Measurements from ENCODE around the gene MYBPC2.

Gene MYBPC2

DNA sequence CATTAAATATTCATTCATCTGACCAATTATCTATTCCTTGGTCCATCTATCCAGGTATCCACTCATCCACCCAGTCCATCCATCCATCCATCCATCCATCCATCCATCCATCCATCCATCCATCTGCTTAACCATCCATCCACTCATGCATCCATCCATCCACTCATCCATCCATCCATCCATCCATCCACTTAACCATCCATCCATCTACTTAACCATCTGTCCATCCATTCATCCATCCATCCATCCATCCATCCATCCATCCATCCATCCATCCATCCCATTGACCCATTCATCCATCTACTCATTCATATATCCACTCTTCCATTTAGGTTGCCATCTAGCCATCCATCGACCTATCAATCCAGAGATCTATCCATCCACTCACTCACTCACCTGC is 11.4 kb downstream of the MYBPC2 start:
- no peaks in the 10 kb centered on the region for H3K4me1 ChIP-seq (ENCODE audit: control insufficient read depth, insufficient read depth, low read length)
- H3K27me3 ChIP-seq (ENCODE audit: control insufficient read depth, insufficient read depth, low read length, poor library complexity, severe bottlenecking) = no peaks in the 10 kb centered on the region
- no peaks in the 10 kb centered on the region for H3K36me3 ChIP-seq (ENCODE audit: control insufficient read depth, insufficient read depth, low read length)
- H3K27ac ChIP-seq (ENCODE audit: insufficient read depth, low read depth, low read length, poor library complexity, severe bottlenecking) = no peak overlapping the region
- no peak overlapping the region for H3K4me3 ChIP-seq (ENCODE audit: insufficient read depth, low read depth, low read length)
- H3K9me3 ChIP-seq (ENCODE audit: control insufficient read depth, low read length) = no peaks in the 10 kb centered on the region
- WGBS, 2 experiments = 65 to 70% methylated on average over 1 of the region's 1 CpG

DNA sequence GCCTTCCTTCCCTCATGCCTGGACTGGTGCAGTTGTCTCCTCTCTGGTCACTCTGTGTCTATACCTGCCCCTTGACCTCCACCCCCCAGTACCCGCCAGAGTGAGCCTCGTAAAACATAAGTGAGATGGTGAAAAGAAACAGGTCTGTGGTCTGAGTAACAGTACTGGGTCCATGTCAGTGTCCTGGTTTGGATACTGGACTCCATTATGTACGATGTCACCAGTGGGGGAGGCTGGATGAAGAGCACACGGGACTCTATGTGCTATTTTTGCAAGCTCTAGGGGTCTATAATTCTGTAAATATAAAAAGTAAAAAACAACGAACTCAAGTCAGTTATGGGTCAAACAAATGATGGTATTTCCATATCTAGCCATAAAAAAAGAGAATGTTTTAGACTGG is 14.4 kb downstream of the MYBPC2 start:
- Histone ChIP-seq H3K36me3 (ENCODE audit: control insufficient read depth, insufficient read depth, low read length) (no peaks in the 10 kb centered on the region), H3K27ac (ENCODE audit: insufficient read depth, low read depth, low read length, poor library complexity, severe bottlenecking) (no peak overlapping the region), H3K9me3 (ENCODE audit: control insufficient read depth, low read length) (no peaks in the 10 kb centered on the region), H3K4me3 (ENCODE audit: insufficient read depth, low read depth, low read length) (no peak overlapping the region), H3K4me1 (ENCODE audit: control insufficient read depth, insufficient read depth, low read length) (no peaks in the 10 kb centered on the region), H3K27me3 (ENCODE audit: control insufficient read depth, insufficient read depth, low read length, poor library complexity, severe bottlenecking) (no peaks in the 10 kb centered on the region)
- WGBS, 2 experiments = 91 to 94% methylated on average over 5 of the region's 5 CpGs

DNA sequence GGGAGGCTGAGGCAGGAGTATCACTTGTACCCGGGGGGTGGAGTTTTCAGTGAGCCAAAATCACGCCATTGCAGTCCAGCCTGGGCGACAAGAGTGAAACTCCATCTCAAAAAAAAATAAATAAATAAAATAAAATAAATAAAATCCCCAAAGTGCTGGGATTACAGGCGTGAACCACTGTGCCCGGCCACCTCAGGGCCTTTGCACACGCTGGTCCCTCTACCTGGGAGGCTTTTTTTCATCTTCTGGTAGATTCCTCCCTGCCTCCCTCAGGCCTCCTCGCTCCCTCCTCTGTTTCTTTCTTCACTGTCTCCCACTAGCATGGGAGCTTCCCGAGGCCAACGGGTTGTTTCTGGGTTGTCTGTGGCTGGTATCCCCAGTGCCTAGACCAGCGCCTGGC is 15.1 kb downstream of the MYBPC2 start:
- no peak overlapping the region for H3K27ac ChIP-seq (ENCODE audit: insufficient read depth, low read depth, low read length, poor library complexity, severe bottlenecking)
- no peaks in the 10 kb centered on the region for H3K27me3 ChIP-seq (ENCODE audit: control insufficient read depth, insufficient read depth, low read length, poor library complexity, severe bottlenecking)
- no peaks in the 10 kb centered on the region for H3K9me3 ChIP-seq (ENCODE audit: control insufficient read depth, low read length)
- H3K36me3 ChIP-seq (ENCODE audit: control insufficient read depth, insufficient read depth, low read length) = no peaks in the 10 kb centered on the region
- no peak overlapping the region for H3K4me3 ChIP-seq (ENCODE audit: insufficient read depth, low read depth, low read length)
- WGBS, 2 experiments = 91 to 93% methylated on average over 10 of the region's 10 CpGs
- no peaks in the 10 kb centered on the region for H3K4me1 ChIP-seq (ENCODE audit: control insufficient read depth, insufficient read depth, low read length)

DNA sequence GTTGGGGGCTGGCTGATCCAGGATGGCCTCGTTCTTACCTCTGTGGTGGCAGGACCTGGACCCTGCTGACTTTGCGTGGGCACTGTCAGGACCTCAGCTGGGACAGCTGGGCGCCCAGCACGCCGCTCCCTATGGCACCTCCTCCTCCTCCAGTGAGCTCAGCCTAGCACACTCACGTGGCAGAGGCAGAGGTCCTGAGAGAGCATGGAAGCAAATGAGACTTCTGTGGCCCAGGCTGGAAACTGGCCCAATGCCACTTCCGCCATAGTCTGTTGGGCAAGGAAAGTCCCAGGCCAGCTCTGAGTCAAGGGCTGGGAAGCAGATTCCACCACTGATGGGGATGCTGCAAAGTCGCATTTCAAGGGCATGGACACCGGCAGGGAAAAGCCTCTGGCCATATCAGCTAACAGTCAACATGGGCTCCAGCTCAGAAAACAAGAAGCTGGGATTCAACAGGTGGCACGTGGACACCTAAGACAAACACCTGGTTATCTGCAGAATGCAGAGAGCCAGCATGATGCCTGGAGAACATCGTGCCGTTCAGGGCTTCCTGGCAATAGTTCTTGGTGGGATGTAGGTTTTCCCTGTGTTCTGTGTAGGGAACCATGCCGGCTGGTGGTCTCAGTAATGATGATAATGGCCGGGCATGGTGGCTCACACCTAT is 16.7 kb downstream of the MYBPC2 start:
- WGBS, 2 experiments = 87 to 89% methylated on average over 14 of the region's 14 CpGs
- H3K27ac ChIP-seq (ENCODE audit: insufficient read depth, low read depth, low read length, poor library complexity, severe bottlenecking) = no peak overlapping the region
- H3K4me1 ChIP-seq (ENCODE audit: control insufficient read depth, insufficient read depth, low read length) = no peaks in the 10 kb centered on the region
- no peaks in the 10 kb centered on the region for H3K36me3 ChIP-seq (ENCODE audit: control insufficient read depth, insufficient read depth, low read length)
- no peak overlapping the region for H3K4me3 ChIP-seq (ENCODE audit: insufficient read depth, low read depth, low read length)
- H3K27me3 ChIP-seq (ENCODE audit: control insufficient read depth, insufficient read depth, low read length, poor library complexity, severe bottlenecking) = no peaks in the 10 kb centered on the region
- H3K9me3 ChIP-seq (ENCODE audit: control insufficient read depth, low read length) = no peaks in the 10 kb centered on the region

DNA sequence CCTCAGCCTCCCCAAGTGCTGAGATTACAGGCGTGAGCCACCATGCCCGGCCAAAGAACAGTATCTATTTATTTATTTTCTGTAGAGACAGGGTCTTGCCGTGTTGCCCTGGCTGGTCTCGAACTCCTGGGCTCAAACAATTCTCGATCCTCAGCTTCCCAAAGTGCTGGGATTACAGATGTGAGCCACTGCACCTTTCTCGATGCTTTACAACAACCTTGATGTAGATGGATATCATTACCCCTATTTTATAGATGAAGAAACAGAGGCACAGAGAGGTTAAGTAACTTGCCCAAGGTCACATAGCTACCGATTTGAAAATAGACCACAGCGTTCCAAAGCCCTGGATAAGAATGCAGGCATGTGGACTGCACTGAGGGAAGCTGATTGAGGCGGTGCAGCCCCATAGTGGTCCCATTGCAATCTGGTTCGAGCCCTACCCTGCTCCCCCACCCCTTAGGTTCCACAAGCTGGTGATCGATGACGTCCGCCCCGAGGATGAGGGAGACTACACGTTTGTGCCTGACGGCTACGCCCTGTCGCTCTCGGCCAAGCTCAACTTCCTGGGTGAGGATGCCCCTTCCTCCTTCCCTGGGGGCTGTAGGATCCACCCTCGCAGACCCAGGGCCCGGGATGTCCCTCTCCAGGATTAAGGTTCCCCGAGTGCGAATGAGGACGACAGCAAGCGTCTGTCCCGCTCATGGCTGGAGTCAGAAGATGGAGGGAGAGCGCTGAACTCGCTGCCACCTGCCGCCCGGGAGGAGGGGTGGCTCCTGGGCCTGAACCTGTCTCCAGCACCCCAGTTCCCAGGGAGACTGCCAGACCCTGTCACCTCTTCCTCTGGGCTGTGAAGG is 17.9 kb downstream of the MYBPC2 start:
- WGBS, 2 experiments = 85 to 86% methylated on average over 30 of the region's 30 CpGs
- H3K9me3 ChIP-seq (ENCODE audit: control insufficient read depth, low read length) = no peaks in the 10 kb centered on the region
- no peak overlapping the region for H3K4me3 ChIP-seq (ENCODE audit: insufficient read depth, low read depth, low read length)
- H3K4me1 ChIP-seq (ENCODE audit: control insufficient read depth, insufficient read depth, low read length) = no peaks in the 10 kb centered on the region
- H3K27me3 ChIP-seq (ENCODE audit: control insufficient read depth, insufficient read depth, low read length, poor library complexity, severe bottlenecking) = no peaks in the 10 kb centered on the region
- no peaks in the 10 kb centered on the region for H3K36me3 ChIP-seq (ENCODE audit: control insufficient read depth, insufficient read depth, low read length)
- no peak overlapping the region for H3K27ac ChIP-seq (ENCODE audit: insufficient read depth, low read depth, low read length, poor library complexity, severe bottlenecking)

DNA sequence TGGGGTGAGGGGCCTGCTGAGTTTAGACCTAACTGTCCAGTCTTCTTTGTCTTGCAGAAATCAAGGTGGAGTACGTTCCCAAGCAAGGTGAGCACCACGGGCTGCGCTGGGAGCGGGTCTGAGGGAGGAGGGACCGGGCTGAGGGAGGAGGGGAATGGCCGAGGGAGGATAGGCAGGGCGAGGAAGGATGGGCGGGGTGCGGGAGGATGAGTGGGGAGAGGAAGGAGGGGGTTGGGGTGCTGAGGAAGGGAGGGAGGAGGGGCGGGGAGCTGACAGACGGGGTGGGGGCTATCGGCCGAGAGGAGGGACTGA is 18.5 kb downstream of the MYBPC2 start:
- 82 to 85% methylated on average over 13 of the region's 13 CpGs for whole genome bisulfite sequencing, 2 experiments
- no peak overlapping the region for H3K4me3 ChIP-seq (ENCODE audit: insufficient read depth, low read depth, low read length)
- no peaks in the 10 kb centered on the region for H3K4me1 ChIP-seq (ENCODE audit: control insufficient read depth, insufficient read depth, low read length)
- H3K27ac ChIP-seq (ENCODE audit: insufficient read depth, low read depth, low read length, poor library complexity, severe bottlenecking) = no peak overlapping the region
- H3K36me3 ChIP-seq (ENCODE audit: control insufficient read depth, insufficient read depth, low read length) = no peaks in the 10 kb centered on the region
- H3K27me3 ChIP-seq (ENCODE audit: control insufficient read depth, insufficient read depth, low read length, poor library complexity, severe bottlenecking) = no peaks in the 10 kb centered on the region
- H3K9me3 ChIP-seq (ENCODE audit: control insufficient read depth, low read length) = no peaks in the 10 kb centered on the region

DNA sequence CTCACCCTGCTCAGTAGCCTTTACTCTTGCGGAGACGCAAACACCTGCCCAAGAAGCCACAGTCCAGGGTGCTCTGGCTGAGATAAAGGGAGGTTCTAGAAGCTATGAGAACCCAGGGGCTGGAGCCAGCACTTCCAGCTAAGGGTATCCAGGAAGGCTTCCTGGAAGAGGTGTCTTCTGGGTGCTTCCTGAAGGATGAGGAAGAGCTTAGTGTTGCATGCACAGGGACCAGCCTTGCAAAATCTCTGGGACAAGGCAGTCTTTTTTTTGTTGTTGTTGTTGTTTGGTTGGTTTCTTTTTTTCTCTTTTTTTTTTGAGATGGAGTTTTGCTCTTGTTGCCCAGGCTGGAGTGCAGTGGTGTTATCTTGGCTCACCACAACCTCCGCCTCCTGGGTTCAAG is 20.6 kb downstream of the MYBPC2 start:
- no peak overlapping the region for H3K27ac ChIP-seq (ENCODE audit: insufficient read depth, low read depth, low read length, poor library complexity, severe bottlenecking)
- WGBS, 2 experiments = 87 to 96% methylated on average over 3 of the region's 3 CpGs
- no peaks in the 10 kb centered on the region for H3K9me3 ChIP-seq (ENCODE audit: control insufficient read depth, low read length)
- no peaks in the 10 kb centered on the region for H3K4me1 ChIP-seq (ENCODE audit: control insufficient read depth, insufficient read depth, low read length)
- H3K4me3 ChIP-seq (ENCODE audit: insufficient read depth, low read depth, low read length) = no peak overlapping the region
- no peaks in the 10 kb centered on the region for H3K27me3 ChIP-seq (ENCODE audit: control insufficient read depth, insufficient read depth, low read length, poor library complexity, severe bottlenecking)
- H3K36me3 ChIP-seq (ENCODE audit: control insufficient read depth, insufficient read depth, low read length) = no peaks in the 10 kb centered on the region

DNA sequence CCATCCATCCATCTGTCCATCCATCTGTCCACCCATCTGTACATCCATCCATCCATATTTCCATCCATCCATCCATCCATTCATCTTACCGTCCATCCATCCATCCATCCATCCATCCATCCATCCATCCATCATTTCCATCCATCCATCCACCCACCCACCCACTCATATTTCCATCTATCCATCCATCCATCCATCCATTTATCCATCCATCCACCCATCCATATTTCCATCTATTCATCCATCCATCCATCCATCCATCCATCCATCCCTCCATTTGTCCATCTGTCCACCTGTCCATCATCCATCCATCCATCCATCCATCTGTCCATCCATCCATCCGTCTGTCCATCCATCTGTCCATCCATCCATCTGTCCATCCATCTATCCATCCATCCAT is 23.3 kb downstream of the MYBPC2 start:
- 74 to 81% methylated on average over 2 of the region's 2 CpGs for WGBS, 2 experiments
- Histone ChIP-seq H3K9me3 (ENCODE audit: control insufficient read depth, low read length) (no peaks in the 10 kb centered on the region), H3K4me1 (ENCODE audit: control insufficient read depth, insufficient read depth, low read length) (no peaks in the 10 kb centered on the region), H3K27ac (ENCODE audit: insufficient read depth, low read depth, low read length, poor library complexity, severe bottlenecking) (no peak overlapping the region), H3K27me3 (ENCODE audit: control insufficient read depth, insufficient read depth, low read length, poor library complexity, severe bottlenecking) (no peaks in the 10 kb centered on the region), H3K36me3 (ENCODE audit: control insufficient read depth, insufficient read depth, low read length) (no peaks in the 10 kb centered on the region), H3K4me3 (ENCODE audit: insufficient read depth, low read depth, low read length) (no peak overlapping the region)

DNA sequence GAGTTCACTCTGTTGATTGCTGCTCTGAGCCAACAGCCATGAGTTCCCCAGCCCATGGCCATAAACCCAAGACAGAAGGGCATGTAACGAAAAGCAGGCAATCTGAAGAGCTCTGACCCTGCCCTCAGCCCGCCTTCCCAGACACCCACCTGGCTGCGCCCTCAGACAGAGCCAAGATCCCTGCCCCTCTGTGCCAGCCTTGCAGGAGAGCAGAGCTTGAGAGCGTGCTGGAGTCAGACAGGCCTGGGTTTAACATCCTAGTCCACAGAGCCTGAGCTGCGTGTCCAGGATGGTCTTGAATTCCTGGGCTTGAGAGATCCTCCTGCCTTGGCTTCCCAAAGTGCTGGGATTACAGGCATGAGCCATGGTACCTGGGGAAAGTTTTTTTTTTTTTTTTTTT is 24.6 kb downstream of the MYBPC2 start:
- Histone ChIP-seq H3K27me3 (ENCODE audit: control insufficient read depth, insufficient read depth, low read length, poor library complexity, severe bottlenecking) (no peaks in the 10 kb centered on the region), H3K9me3 (ENCODE audit: control insufficient read depth, low read length) (no peaks in the 10 kb centered on the region), H3K27ac (ENCODE audit: insufficient read depth, low read depth, low read length, poor library complexity, severe bottlenecking) (no peak overlapping the region), H3K36me3 (ENCODE audit: control insufficient read depth, insufficient read depth, low read length) (no peaks in the 10 kb centered on the region), H3K4me3 (ENCODE audit: insufficient read depth, low read depth, low read length) (no peak overlapping the region), H3K4me1 (ENCODE audit: control insufficient read depth, insufficient read depth, low read length) (no peaks in the 10 kb centered on the region)
- 89 to 94% methylated on average over 5 of the region's 5 CpGs for WGBS, 2 experiments

DNA sequence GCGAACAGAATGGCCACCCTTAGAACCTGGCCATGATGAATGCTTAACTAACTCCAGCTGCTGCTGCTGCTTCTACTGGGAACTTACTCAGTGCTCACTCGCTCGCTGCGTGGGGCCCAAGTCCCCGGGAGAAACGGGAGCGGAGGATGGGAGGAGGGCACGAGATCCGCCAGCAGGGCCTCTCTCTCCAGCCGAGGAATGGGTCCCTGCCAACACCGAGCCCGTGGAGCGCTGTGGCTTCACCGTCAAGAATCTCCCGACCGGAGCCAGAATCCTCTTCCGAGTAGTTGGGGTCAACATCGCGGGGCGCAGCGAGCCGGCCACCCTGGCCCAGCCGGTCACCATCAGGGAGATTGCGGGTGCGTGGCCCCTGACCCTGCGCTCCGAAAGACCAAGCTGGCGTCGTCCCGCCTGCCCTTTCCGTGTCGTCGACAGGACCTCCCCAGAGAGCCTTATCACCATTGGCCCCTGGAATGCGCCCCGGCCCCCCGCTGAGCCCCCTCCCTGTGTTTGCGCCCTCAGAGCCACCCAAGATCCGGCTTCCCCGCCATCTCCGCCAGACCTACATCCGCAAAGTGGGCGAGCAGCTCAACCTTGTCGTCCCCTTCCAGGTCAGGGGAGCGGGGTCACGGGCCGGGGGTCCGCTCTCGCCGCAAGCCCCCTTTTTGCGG is 25.8 kb downstream of the MYBPC2 start:
- Histone ChIP-seq H3K4me1 (ENCODE audit: control insufficient read depth, insufficient read depth, low read length) (no peaks in the 10 kb centered on the region), H3K36me3 (ENCODE audit: control insufficient read depth, insufficient read depth, low read length) (no peaks in the 10 kb centered on the region), H3K9me3 (ENCODE audit: control insufficient read depth, low read length) (no peaks in the 10 kb centered on the region), H3K27ac (ENCODE audit: insufficient read depth, low read depth, low read length, poor library complexity, severe bottlenecking) (no peak overlapping the region), H3K27me3 (ENCODE audit: control insufficient read depth, insufficient read depth, low read length, poor library complexity, severe bottlenecking) (no peaks in the 10 kb centered on the region), H3K4me3 (ENCODE audit: insufficient read depth, low read depth, low read length) (no peak overlapping the region)
- WGBS, 2 experiments = 85 to 86% methylated on average over 50 of the region's 50 CpGs
